ENCODE measurements around the gene LPP.

GRCh38 chr3:188634285-188634684 is 480.3 kb downstream of the LPP start:
- TF ChIP-seq EP300 (IDR thresholded peaks at IDR 0.05; ENCODE audit: low read depth) (no peak), CTCF (IDR thresholded peaks at IDR 0.05) (no peak), POLR2AphosphoS5 (IDR thresholded peaks at IDR 0.05) (no peak), POLR2A (IDR thresholded peaks at IDR 0.05) (no peak)
